CD4-positive, alpha-beta T cell treated with Interleukin-21 for 1 hour (primary cell): ENCODE results near the gene RANBP3L.
"Not testable (repeated sequence)": the region's sequence is repeated elsewhere in the genome, so short reads cannot be mapped to it uniquely, and the experiment has no call there.

ENCODE experiments used
- DNase-seq: peaks from one replicate; pipeline ENCODE4 v3.0.0-alpha.2; 2020

The RANBP3L gene

DNA sequence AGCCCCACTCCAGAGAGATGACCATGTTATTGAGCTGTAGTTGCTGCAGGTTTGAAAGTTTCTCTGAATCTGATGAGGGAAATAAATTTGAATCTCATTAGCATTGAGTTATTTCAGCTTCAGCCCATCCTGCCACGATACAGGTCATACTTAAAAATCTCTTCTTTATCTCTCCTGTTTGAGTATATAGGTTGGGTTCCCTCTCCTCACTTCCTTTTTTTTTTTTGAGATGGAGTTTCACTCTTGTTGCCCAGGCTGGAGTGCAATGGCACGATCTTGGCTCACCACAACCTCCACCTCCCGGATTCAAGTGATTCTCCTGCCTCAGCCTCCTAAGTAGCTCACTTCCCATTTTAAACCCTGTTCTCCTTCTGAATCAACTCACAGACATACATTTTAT lies 17.9 kb downstream of the RANBP3L start:
- not testable (repeated sequence) for DNase-seq

DNA sequence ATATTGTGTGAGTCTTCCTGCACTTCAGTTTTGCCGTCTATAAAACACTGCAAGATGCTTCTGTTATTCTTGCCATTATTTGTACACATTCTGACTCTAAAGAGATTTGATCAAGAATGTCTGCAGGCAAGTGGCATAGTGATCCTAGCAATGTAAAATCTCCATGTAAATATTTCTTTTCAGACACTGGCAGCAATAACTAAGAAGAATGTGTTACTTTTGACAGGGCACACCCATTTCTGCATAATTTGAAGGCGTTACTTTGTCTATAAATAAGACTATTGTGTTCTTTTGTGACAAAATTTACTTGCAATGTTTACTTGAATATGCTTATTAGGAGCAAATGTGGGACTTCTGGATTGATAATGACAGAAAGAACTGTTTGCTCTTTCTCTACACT lies 20.1 kb downstream of the RANBP3L start:
- no peak for DNase-seq

DNA sequence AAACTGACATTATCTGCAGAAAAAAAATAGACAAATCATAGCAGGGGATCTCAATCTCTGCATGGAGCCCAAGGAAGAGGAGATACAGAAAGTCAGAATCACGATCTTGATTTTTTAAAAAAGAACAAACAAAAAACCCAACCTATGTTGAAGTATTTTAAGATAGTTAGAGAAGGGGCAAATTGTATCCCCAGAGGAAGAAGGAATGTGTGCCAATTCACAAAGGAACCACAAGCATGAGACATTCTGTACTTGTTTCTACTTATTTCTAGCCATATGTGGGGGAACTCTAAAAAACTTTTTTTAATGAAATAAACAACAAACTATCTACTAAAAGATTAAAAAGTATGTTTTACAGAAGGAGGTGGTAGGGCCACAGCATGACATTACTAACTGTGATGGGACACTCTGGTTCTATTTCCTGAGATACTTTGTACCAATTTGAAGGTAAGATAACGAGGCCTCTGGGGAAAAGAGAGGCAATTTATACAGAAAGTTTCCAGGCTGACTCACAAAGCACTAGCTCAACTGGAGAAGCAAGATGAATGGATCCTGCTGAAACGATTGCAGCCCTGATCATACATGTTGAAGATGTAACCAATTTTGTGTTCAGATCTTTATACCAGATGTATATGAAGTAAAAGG lies 22.5 kb downstream of the RANBP3L start:
- DNase-seq: no peak

DNA sequence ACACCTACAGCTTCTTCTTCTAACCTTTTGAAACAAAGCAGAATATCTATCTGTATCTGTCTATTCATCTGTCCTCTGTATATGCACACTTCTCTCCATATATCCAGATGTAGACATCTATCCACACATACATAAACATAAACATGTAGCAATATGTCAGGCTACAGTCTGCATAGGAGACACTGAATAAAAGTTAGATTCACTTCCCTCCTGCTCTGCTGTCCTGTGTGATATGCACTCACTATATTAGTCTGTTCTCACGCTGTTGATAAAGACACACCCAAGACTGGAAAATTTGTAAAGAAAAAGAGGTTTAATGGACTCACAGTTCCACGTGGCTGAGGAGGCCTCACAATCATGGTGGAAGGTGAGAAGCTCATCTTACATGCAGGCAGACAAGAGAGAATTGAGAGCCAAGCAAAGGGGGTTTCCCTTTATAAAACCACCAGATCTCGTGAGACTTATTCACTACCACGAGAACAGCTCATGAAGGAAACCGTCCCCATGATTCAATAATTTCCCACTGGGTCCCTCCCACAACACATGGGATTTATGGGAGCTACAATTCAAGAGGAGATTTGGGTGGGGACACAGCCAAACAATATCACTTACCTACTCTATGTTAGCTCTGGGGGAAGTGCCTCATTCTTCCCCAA lies 24.1 kb downstream of the RANBP3L start:
- no peak for DNase-seq

DNA sequence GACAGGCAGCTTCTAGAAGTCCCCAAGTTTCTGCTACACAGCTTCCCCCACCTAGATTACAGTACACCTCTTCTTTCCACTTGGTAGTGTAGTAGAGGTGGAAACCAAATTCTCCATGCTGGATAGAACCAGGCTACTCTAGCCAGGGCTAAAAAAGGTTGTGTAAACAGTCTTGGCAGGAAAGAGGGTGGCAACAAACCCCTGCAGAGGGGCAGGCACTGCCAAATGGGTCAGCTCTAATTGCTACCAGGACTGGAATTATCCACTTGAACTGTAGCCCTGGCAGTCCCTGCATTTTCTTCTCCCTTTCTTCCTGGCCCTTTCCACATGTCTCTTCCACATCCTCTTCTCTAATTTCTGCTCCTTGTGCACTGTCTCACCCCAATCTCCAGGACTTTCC lies 24.8 kb downstream of the RANBP3L start:
- DNase-seq: no peak

DNA sequence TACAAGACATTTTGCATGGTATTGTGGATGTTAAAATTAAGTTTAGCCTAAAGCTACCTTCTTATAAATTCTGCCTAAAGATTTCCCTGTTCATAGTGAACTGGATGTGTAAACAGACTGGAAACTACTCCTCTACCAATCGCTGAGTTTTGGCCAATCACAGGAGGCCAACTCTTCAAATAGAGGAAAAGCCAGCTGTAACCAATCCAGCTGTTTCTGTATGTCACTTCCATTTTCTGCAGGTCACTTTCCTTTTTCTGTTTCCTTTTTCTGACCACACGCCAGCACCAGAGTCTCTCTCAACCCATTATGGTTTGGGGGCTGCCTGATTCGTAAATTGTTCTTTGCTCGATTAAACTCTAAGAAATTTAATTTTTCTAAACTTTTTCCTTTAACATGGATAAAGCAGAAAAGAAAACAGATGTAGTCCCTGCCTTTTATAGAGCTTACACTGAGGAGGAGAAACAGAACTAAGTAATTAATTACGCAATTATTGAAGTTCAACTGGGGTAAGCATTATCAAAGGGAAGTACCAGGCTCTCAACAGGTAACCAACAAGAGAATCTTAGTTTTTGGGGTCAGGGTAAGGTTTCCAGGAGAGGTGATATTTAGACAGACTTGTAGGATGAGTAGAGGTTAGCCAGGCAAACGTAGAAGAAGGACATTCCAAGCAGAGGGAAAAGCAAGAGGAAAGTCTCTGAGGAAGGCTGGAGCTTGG lies 27.7 kb downstream of the RANBP3L start:
- no peak for DNase-seq

DNA sequence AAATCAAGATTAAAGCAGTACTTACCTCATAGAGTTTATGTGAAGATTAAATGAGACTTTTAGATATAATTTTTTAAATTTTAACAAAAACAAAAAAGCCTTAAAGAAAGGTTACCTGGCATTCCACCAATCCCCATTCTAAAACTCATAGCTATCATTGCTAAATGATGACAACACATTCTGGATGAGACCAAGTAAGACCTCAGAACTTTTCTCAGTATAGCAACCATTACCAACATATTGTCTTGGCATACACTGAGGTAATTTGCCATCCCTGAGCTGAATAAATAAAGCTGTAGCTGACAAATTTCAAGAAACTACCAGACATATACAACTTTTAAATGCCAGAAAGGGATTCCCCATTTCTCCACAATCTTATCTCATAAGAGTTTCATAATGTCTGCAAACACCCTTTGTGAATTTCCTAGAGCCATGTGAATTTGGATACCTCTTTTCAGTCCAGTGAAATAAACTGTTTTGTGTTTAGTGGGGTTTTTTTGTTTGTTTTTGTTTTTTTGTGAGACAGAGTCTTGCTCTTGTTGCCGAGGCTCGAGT lies 29.5 kb downstream of the RANBP3L start:
- DNase-seq: no peak

DNA sequence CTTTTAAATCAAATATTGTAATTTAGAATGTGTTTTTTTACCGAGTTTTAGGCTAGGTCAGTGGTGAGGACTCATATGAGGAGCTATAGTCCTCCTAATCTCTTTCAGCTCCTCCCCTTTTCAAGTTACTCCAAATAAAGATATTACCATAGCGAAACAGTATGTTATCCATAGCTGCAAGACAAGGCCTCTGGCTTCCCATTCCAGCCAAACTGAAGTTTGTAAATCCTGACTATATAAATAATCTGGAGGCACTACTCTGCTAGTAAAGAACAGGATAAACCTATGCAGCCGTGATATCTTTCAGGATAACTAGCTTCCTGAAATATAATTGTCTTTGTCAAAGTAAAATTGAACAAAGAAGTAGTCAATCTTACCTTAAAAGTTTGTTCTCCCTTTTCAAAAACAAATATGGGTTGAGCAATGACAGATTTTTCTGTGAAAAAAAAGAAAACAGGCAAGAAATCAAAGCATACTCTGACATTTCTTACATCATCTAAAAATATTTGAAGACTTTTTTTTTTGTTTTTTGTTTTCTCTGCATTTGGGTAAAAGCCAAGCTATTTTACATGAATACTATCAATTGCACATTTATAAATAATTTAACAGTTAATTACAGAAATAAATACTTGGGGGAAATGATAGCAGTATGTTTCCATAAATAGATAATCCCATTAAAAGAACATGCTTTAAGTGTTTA lies 30.7 kb downstream of the RANBP3L start:
- DNase-seq: no peak

DNA sequence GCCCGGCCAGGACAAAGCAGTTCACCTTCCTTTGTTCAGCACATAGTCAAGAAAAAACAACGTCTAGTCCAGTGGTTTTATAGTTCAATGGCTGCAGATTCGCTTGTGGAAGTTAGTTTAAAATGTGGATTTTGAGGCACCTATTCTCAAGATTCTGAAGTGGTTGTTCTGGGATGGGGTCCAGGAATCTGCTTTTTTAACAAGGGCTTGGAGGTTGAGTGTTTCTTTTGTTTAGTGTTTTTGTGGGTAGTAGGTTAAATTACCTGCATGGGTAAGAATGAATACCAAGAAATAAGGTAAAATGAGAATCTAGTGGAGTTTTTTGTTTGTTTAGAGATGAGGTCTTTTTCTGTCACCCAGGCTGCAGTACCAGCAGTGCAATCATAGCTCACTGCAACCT lies 31.5 kb downstream of the RANBP3L start:
- DNase-seq: no peak

DNA sequence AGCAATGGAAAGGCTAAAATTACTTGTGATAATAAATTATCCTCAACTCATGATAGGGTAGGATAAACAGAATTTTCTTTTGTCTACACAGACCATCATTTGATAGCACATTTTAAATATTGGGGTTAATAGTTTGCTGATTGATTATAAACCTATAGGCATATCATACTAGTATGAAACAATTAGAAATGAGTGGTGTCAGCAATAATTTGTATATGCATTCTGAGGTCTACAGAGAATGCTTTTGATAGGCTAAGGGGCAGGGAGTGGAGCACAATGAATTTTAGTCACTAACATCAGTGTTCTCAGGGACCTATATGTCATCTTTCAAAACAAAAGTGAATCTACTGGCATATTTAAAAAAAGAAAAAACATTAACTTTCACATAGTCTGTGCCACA lies 32.2 kb downstream of the RANBP3L start:
- no peak for DNase-seq

DNA sequence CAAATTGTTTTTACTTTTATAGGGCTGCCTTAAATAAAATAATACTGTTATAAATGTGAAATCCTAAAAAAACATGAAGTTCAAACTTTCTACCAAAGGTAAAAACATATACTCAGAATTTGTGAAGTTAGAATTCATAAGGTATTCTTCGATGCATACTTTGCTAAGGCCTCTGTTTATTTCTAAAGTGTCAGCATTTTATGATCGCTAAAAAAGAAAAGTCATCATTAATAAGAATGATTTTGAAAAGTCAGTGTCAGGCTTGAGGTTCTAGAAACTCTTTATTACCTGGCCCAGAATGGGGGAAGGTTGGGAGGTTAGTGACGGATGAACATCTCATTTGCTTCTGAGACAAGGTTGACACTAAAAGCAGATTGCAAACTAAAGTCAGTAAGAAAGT lies 33.8 kb downstream of the RANBP3L start:
- no peak for DNase-seq

DNA sequence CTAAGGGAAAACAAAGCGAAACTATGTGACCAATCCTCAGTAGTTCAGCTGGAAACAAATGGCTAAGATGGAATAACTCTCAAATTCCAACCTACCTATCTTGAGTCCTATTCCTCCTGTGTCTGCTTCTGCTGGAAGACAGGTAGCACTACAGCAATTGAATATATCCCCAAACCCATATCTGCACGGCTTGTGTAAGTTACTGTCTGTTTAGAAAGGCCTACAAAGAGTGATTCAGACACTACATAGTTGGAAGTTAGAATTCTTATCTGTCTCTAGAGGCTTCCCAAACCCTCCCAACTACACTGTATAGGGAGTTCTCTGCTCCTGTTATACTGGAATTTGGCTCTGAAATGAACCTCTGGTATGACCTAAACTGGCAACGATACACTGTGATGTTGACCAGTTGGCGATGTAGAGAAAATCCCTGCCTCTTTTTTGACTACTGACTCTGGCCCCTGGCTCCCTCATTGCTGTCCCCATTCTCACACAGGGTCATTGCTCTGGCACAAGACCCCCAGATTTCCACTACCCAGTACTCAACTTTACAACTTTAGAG lies 37.4 kb downstream of the RANBP3L start:
- DNase-seq: no peak

DNA sequence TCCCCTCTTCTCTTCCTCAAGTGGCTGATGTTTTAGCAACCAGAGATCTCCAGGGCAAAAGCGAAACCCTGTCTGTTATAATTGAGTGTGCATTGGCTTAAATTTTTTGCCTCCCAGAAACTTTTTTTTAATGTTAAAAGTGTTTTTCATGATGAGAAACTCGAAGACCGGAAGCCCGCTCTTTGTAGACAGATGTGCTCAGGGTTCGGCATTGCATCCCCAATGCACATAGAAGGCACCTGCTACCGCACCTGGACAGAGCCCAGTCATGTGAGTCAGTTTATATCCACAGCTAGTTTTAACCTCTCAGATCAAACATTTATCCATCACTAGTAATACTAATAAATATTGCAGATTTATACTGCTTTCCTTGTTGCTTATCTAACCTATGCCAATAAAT lies 40.5 kb downstream of the RANBP3L start:
- DNase-seq: no peak

DNA sequence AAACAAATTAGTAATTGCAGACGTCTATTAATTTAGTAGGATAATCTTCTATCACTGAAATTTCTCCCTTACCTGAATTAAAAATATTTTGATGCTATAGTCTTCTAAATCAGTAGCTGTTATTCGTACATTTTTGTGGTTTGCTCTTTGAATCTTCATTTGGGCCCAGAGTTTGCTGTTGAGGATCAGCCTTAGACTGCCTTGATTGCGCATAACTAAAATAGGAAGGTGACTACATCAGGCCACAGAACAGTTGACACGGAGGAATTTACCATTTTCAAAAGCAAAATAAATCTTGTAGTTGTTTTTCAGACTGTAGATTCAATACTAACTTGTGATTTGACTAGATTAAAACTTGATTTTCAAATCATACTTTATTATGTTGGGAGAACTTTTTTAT lies 48.1 kb downstream of the RANBP3L start:
- no peak for DNase-seq

DNA sequence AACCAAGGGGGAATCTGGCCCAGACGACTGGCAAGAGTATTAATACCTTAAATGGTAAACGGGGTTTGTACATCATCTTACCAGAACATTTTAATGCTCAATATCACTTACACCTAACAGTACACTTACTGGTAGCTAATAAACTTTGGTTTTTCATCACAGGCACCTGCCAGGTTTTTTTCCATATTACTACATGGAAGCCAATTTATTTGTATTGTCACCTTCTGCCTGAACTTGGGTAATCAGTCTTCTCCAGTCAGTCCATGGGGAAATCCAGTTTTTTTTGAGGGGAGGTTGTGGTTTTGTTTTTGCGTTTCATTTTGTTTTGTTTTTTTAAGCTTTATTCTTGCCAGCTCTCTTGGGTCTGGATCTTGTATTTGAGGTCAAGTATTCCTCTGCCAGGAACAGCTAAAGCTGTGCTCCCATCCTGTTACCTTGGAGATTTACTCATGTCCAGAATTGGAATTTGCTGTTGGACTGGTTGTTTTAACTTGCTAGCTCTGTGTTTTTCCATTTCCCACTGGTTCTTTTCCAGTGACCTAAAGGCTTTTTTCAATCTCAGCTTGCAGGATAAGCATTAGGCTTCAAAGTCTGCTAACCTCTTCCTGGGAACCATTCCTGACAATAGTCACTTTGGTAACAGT lies 48.9 kb downstream of the RANBP3L start:
- DNase-seq: no peak

DNA sequence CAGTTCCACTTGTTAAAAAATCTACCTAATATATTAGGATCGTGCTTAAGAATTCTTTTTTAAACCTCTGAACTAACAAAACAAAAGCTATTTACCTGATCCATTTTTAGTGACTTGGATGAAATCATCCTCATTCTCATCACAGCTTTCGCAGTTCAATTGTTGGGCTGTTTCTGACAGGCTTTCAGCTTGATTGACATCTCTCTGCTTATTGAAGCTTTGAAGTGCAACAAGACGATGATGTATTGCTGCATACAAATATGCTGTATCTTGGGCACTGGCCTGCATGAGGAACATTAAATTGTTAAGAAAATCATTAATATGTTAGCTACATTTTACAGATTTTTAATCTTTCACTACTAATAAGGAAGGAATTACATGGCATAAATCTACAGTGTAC lies 50.5 kb downstream of the RANBP3L start:
- no peak for DNase-seq

DNA sequence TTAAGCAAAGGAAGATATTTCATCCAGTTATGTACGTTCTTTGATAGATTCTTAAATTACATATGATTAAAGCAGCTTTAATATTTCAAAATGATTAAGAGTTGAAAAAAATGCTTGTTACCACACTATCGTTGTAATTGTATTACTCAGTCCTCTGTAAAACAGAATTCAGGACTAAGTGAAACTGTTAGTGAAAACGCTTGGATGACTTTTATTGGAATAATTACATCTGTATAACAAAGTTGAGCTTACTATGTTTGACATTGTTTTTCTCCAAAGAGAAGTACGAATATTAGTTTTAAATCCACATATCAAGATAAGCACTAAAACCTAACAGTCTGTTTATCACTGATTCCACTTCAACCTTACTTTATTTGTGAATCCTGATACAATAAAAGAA lies 51.3 kb downstream of the RANBP3L start:
- DNase-seq: no peak

DNA sequence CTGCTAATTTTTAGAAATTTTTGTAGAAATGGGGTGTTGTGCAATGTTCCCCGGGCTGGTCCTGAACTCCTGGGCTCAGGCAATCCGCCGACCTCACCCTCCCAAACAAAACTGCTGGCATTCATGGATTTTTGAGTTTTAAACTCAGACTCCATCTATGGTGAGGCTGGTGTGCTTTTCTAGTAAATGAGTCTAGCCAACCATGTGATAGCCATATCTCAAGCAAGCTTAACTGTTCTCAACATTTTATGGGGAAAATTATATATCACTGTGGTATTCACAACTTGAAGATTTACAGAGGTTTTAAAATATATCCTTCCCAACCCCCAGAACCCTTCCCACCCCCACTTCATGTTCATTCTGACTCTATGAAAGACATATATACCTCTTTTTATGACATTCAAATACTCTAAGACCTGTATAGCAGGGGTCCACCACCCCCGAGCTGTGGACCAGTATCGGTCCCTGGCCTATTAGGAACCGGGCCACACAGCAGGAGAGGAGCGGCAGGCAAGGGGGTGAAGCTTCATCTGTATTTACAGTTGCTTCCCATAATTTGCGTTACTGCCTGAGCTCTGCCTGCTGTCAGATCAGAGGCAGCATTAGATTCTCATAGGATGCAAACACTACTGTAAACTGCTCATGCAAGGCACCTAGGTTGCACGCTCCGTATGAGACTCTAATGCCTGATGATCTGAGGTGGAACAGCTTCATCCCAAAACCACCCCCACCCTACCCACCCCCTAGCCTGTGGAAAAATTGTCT lies 55.5 kb downstream of the RANBP3L start:
- DNase-seq: no peak

DNA sequence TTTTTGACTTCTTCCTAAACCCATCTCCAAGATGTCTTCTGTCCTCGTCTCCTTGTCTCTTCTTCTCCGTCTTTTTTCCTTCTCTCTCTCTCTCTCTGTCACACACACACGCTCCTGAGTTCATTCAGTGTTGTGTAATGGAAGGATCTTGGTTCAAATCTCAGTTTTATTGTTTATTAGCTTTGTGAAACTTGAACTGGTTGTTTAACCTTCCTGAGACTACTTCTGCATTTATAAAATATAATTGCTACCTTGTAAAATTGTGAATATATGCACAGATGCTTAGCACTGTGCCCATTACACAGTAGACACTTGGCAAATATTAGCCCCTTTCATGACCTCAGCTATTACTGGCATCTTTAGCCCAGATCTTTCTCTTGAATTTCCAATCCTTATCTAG lies 57.6 kb downstream of the RANBP3L start:
- DNase-seq: no peak

DNA sequence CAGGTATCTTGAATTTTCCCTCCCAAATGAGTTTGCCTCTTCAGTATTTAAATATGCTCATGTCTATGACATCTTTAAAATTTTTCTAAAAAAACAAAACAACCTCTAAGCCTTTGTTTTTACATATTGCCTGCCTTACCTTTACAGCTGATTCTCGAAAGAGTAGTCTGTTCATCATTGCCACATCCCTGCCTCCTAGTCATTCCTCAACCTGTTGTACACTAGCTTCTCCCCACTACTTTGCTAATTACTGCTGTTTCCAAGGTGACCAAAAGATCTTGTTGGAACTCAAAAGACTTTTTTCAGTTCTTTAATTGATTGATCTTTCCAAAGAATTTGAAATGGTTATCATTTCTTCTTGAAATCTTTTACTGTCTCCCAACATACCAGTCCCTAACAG lies 58.0 kb downstream of the RANBP3L start:
- DNase-seq: no peak

DNA sequence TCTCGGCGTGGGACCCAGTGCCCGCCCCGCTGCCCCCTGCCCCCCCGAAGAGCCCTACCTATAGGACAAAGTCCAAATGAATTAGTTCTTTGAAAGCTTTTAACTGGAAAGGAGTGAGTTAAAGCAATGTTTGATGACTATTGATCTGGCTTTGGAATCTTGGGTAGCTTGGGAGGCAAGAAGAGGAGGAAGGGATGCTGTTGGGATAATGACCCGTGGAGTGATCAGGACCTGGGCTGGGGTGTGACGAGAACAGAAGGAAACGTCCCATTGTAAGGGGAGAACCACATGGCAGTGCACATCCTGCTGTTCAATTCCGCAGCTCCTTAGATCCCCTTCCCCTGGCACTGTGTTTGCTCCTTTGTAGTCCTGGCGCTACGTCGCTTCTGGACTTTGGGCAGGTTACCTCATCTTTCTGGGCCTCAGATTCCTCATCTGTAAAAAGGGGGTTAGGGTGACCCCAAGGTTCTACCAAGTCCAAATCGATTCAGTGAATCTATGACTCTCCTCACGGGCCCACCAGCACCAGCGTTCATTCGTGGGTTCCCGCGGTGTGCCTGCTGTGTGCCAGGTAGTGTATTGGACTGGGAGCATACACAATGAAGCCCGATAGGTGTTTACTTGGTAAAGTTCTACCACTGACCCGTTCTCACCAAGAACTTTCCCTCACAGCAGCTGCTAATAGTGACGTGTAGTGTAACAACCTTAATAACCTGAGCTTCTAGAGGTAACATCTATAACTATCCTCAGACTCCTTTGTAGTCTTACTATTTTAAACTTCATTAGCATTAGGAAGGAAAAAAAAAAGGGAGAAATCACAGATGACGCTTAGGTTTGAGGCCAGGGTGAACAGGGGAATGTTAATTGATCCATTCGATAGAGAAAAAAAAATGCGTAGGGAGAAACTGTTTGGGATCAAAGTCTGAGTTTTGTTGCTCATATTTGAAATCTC lies 58.9 kb downstream of the RANBP3L start:
- DNase-seq: no peak
